Neutrophil (primary cell): ENCODE data around the gene KRTAP12-3.

Experiments used
- H3K27ac ChIP-seq: fragments of 200-600 bp; sonication (generic); 2 replicates; pipeline ENCODE4 v1.5.1; 2016; ENCODE audit warnings: mild to moderate bottlenecking, moderate library complexity
- H3K27me3 ChIP-seq: fragments of 200-600 bp; sonication (generic); 2 replicates; pipeline ENCODE4 v1.6.0; 2016; ENCODE audit warnings: mild to moderate bottlenecking
- H3K36me3 ChIP-seq: fragments of 200-600 bp; sonication (generic); 2 replicates; pipeline ENCODE4 v1.5.1; 2017
- H3K4me1 ChIP-seq, 2 experiments: fragments of 200-600 bp in 1 of 2; sonication (generic) in 1 of 2; 1 replicate in 1 of 2; 2 replicates in 1 of 2; pipeline versions ENCODE4 v1.5.1 to v1.6.1; 2013 to 2016; ENCODE audit warnings: low read depth in 1 of 2, low read length in 1 of 2, mild to moderate bottlenecking in 1 of 2, moderate library complexity in 1 of 2; ENCODE audit not compliant: control insufficient read depth in 1 of 2, insufficient read depth in 1 of 2
- H3K4me3 ChIP-seq, 2 experiments: fragments of 200-600 bp in 1 of 2; sonication (generic) in 1 of 2; 1 replicate in 1 of 2; 2 replicates in 1 of 2; pipeline ENCODE4 v1.5.1; 2013 to 2016; ENCODE audit warnings: low read depth in 1 of 2, low read length in 1 of 2, mild to moderate bottlenecking in 1 of 2, moderate library complexity in 1 of 2
- H3K9me3 ChIP-seq: fragments of 200-600 bp; sonication (generic); 2 replicates; pipeline ENCODE4 v1.5.1; 2016
- CTCF ChIP-seq: fragments of 200-600 bp; sonication (generic); IDR thresholded peaks from 2 replicates; pipeline ENCODE4 v1.5.1; 2016; ENCODE audit warnings: antibody characterized with exemption

Gene KRTAP12-3

GRCh38 chr21:44677881-44678280, 20.1 kb downstream of the KRTAP12-3 start:
- Histone ChIP-seq H3K9me3 (no peaks in the 10 kb centered on the region), H3K27ac (no peak overlapping the region), H3K36me3 (no peaks in the 10 kb centered on the region), H3K4me1 (no peaks in the 10 kb centered on the region), H3K4me3 (no peak overlapping the region), H3K27me3 (peaks cover 4% of the 10 kb centered on the region)
- TF ChIP-seq CTCF: no peak

GRCh38 chr21:44681152-44681551, 23.4 kb downstream of the KRTAP12-3 start:
- Histone ChIP-seq H3K9me3 (no peaks in the 10 kb centered on the region), H3K4me3 (no peak overlapping the region), H3K27ac (no peak overlapping the region), H3K4me1 (no peaks in the 10 kb centered on the region), H3K27me3 (peaks cover 6% of the 10 kb centered on the region), H3K36me3 (no peaks in the 10 kb centered on the region)
- TF ChIP-seq CTCF: no peak

- no peak for TF ChIP-seq CTCF
- H3K27me3 ChIP-seq: peaks cover 15% of the 10 kb centered on the region
- no peak within 1 kb of the TSS for H3K27ac ChIP-seq
Measured at GRCh38 chr21:44681861-44682579, 24.3 kb downstream of the KRTAP12-3 start, which contains the start of gene KRTAP12-1. KRTAP12-1 (minus strand) TSS chr21:44682163; CDS start chr21:44682123, 40 bp downstream.

GRCh38 chr21:44682580-44683151, 24.9 kb downstream of the KRTAP12-3 start:
- Histone ChIP-seq H3K36me3 (no peaks in the 10 kb centered on the region), H3K9me3 (no peaks in the 10 kb centered on the region), H3K4me3 (no peak overlapping the region), H3K27ac (no peak overlapping the region), H3K4me1 (no peaks in the 10 kb centered on the region), H3K27me3 (peaks cover 20% of the 10 kb centered on the region)
- no peak for TF ChIP-seq CTCF

More at GRCh38 chr21:44681861-44682579, 24.3 kb downstream of the KRTAP12-3 start, which contains the start of gene KRTAP12-1:
- no peaks in the 10 kb centered on the region for H3K9me3 ChIP-seq
- no peaks in the 10 kb centered on the region for H3K4me1 ChIP-seq
- no peaks in the 10 kb centered on the region for H3K36me3 ChIP-seq
- no peak within 1 kb of the TSS for H3K4me3 ChIP-seq

GRCh38 chr21:44684077-44684476, 26.3 kb downstream of the KRTAP12-3 start:
- H3K9me3 ChIP-seq: no peaks in the 10 kb centered on the region
- peaks cover 21% of the 10 kb centered on the region for H3K27me3 ChIP-seq
- no peaks in the 10 kb centered on the region for H3K4me1 ChIP-seq
- no peak overlapping the region for H3K4me3 ChIP-seq
- H3K27ac ChIP-seq: no peak overlapping the region
- TF ChIP-seq CTCF: no peak
- H3K36me3 ChIP-seq: no peaks in the 10 kb centered on the region
